Muscle of back (tissue), 11 donors: ENCODE data around the gene USP21. TPM values are rescaled to one million over a fixed set of nuclear protein-coding genes. Genes with fewer than 3 reads are reported as not detected.

Experiments used
- DNase-seq, 3 donors: peaks; one replicate each; pipeline versions ENCODE4 v3.0.0 to v3.0.0-alpha.2; 2013
- polyA plus RNA-seq, 10 donors: library from polyadenylated mRNA; unstranded; fragments of 120-200 nt; gene quantifications; one replicate each; pipeline ENCODE4 v1.2.1, GENCODE V29; 2013; ENCODE audit not compliant: insufficient read length in 10 of 10

USP21 gene
- polyA plus RNA-seq, 10 donors = 24.5 to 33.2 (median 27.3) TPM

- DNase-seq = peak; percentile 96 to 98 (median 98)
Measured at GRCh38 chr1:161132410-161133219, 26.7 kb upstream of the USP21 start, which contains the start of gene DEDD. Gene DEDD, minus strand, starts transcription at chr1:161132667. Its CDS starts 8,205 bp downstream, at chr1:161124462.

- no peak for DNase-seq
Measured at GRCh38 chr1:161133220-161133740, 26.0 kb upstream of the USP21 start.

GRCh38 chr1:161137881-161138280 is 21.4 kb upstream of the USP21 start:
- DNase-seq = peak in 2 of 3 donors; percentile 40 to 63

GRCh38 chr1:161138431-161138830 is 20.9 kb upstream of the USP21 start:
- no peak for DNase-seq

GRCh38 chr1:161139766-161140165 is 19.5 kb upstream of the USP21 start:
- peak; percentile 32 to 64 (median 59) for DNase-seq

GRCh38 chr1:161140755-161141400 is 18.4 kb upstream of the USP21 start:
- DNase-seq = no peak

- DNase-seq = no peak
Measured at GRCh38 chr1:161145832-161146231, 13.5 kb upstream of the USP21 start.

- DNase-seq = peak in 1 of 3 donors; percentile 21
Measured at GRCh38 chr1:161153176-161153575, 6.1 kb upstream of the USP21 start.

GRCh38 chr1:161153682-161154337 is 5.5 kb upstream of the USP21 start, which contains the start of gene UFC1:
Gene UFC1, plus strand, starts transcription at chr1:161153978. Its CDS starts 20 bp downstream, at chr1:161153998.
- DNase-seq = peak; percentile 88 to 97 (median 91)

GRCh38 chr1:161157867-161158266 is 1.4 kb upstream of the USP21 start:
- no peak for DNase-seq

GRCh38 chr1:161158316-161159010 is 837 bp upstream of the USP21 start:
- DNase-seq = no peak

- DNase-seq = no peak
Measured at GRCh38 chr1:161159913-161160243, 578 bp downstream of the USP21 start.

- no peak for DNase-seq
Measured at GRCh38 chr1:161160671-161161145, 1.4 kb downstream of the USP21 start.

GRCh38 chr1:161161652-161162051 is 2.4 kb downstream of the USP21 start:
- no peak for DNase-seq

- DNase-seq = no peak
Measured at GRCh38 chr1:161162052-161162451, 2.8 kb downstream of the USP21 start.

- DNase-seq = no peak
Measured at GRCh38 chr1:161162806-161163205, 3.5 kb downstream of the USP21 start.

GRCh38 chr1:161163793-161164192 is 4.5 kb downstream of the USP21 start:
- DNase-seq = no peak

GRCh38 chr1:161164901-161165610 is 5.8 kb downstream of the USP21 start:
- DNase-seq = no peak

GRCh38 chr1:161165742-161166668 is 6.7 kb downstream of the USP21 start, which contains the start of gene PPOX:
Gene PPOX, plus strand, starts transcription at chr1:161166426. Its CDS starts 422 bp downstream, at chr1:161166848.
- DNase-seq = peak; percentile 97 to 99 (median 98)
